SU-DHL-6 (cell line): ENCODE data around the gene C4orf46.

Experiments used
- H2AFZ ChIP-seq: fragments of 200-600 bp; sonication (generic); 2 replicates; pipeline ENCODE4 v1.6.1; 2014; ENCODE audit warnings: low read depth, mild to moderate bottlenecking, moderate library complexity, mixed read lengths, antibody characterized with exemption, low read length; ENCODE audit not compliant: severe bottlenecking
- H3F3A ChIP-seq: fragments of 200-600 bp; shearing (Covaris generic); 2 replicates; pipeline ENCODE4 v1.6.0; 2016; ENCODE audit warnings: antibody characterized with exemption, mild to moderate bottlenecking; ENCODE audit not compliant: insufficient read depth
- H3K27ac ChIP-seq: fragments of 200-600 bp; sonication (generic); 2 replicates; pipeline ENCODE4 v1.5.1; 2016; ENCODE audit warnings: low read depth, mild to moderate bottlenecking, low read length, moderate library complexity, mixed read lengths
- H3K27me3 ChIP-seq: fragments of 200-600 bp; sonication (generic), shearing (Covaris generic); 2 replicates; pipeline ENCODE4 v1.6.0; 2014; ENCODE audit warnings: mild to moderate bottlenecking, low read length
- H3K36me3 ChIP-seq: fragments of 200-600 bp; sonication (generic); 2 replicates; pipeline ENCODE4 v1.6.1; 2014; ENCODE audit warnings: mild to moderate bottlenecking, low read length, mixed read lengths
- H3K4me2 ChIP-seq: fragments of 300-600, 200-600 bp; shearing (Covaris generic), sonication (generic); 2 replicates; pipeline ENCODE4 v1.6.0; 2014; ENCODE audit warnings: low read length, low read depth, mild to moderate bottlenecking; ENCODE audit not compliant: poor library complexity, severe bottlenecking
- H3K4me3 ChIP-seq: fragments of 200-600 bp; sonication (generic); 2 replicates; pipeline ENCODE4 v1.5.1; 2014; ENCODE audit warnings: antibody characterized with exemption, low read length, mild to moderate bottlenecking, mixed read lengths; ENCODE audit not compliant: insufficient read depth, poor library complexity, severe bottlenecking
- H3K79me2 ChIP-seq: fragments of 200-600 bp; sonication (generic); 2 replicates; pipeline ENCODE4 v1.6.1; 2014; ENCODE audit warnings: mild to moderate bottlenecking, low read length, moderate library complexity; ENCODE audit not compliant: insufficient read depth
- H3K9ac ChIP-seq: fragments of 200-600 bp; sonication (generic); 2 replicates; pipeline ENCODE4 v1.7.0; 2014; ENCODE audit warnings: mild to moderate bottlenecking, low read length
- H3K9me2 ChIP-seq: fragments of 200-600 bp; sonication (generic); replicated peaks from 2 replicates; pipeline ENCODE4 v1.6.1; 2014; ENCODE audit warnings: low read length; ENCODE audit not compliant: insufficient read depth
- H3K9me3 ChIP-seq: fragments of 200-600 bp; sonication (generic); 2 replicates; pipeline ENCODE4 v1.6.1; 2014; ENCODE audit warnings: low read length, mixed read lengths; ENCODE audit not compliant: insufficient read depth
- H4K20me1 ChIP-seq: fragments of 200-600 bp; sonication (generic); 2 replicates; pipeline ENCODE4 v1.6.1; 2014; ENCODE audit warnings: low read depth, mild to moderate bottlenecking, antibody characterized with exemption, low read length, moderate library complexity, mixed read lengths
- CTCF ChIP-seq: fragments of 200-600 bp; sonication (generic); IDR thresholded peaks from one replicate; pipeline ENCODE4 v1.5.1; 2017; ENCODE audit warnings: antibody characterized with exemption, mild to moderate bottlenecking, low read length, moderate library complexity; ENCODE audit not compliant: insufficient read depth, poor library complexity, severe bottlenecking
- EZH2phosphoT487 ChIP-seq: fragments of 200-600 bp; sonication (generic), shearing (Covaris generic); conservative IDR thresholded peaks from 2 replicates; pipeline ENCODE4 v1.6.1; 2018; ENCODE audit warnings: mild to moderate bottlenecking, antibody characterized with exemption, low read length, moderate library complexity, mixed read lengths

The C4orf46 gene

GRCh38 chr4:158621729-158622128 lies 50.0 kb downstream of the C4orf46 start:
- Histone ChIP-seq H3K79me2 (no peaks in the 10 kb centered on the region), H3K9ac (no peak overlapping the region), H3F3A (no peaks in the 10 kb centered on the region), H3K4me2 (no peak overlapping the region), H3K9me2 (no peaks in the 10 kb centered on the region), H3K27me3 (no peaks in the 10 kb centered on the region), H3K9me3 (no peaks in the 10 kb centered on the region), H2AFZ (no peak overlapping the region), H4K20me1 (no peaks in the 10 kb centered on the region), H3K4me3 (no peak overlapping the region), H3K36me3 (no peaks in the 10 kb centered on the region), H3K27ac (no peak overlapping the region)
- no peak for TF ChIP-seq EZH2phosphoT487
- no peak for TF ChIP-seq CTCF

GRCh38 chr4:158617956-158618355 lies 53.7 kb downstream of the C4orf46 start:
- H3K4me3 ChIP-seq: no peak overlapping the region
- no peak overlapping the region for H3K4me2 ChIP-seq
- H3K36me3 ChIP-seq: no peaks in the 10 kb centered on the region
- H3K27ac ChIP-seq: no peak overlapping the region
- no peaks in the 10 kb centered on the region for H3K9me2 ChIP-seq
- TF ChIP-seq EZH2phosphoT487 (no peak), CTCF (no peak)
- no peaks in the 10 kb centered on the region for H3K79me2 ChIP-seq
- H3F3A ChIP-seq: no peaks in the 10 kb centered on the region
- no peaks in the 10 kb centered on the region for H3K27me3 ChIP-seq
- no peaks in the 10 kb centered on the region for H4K20me1 ChIP-seq
- no peaks in the 10 kb centered on the region for H3K9me3 ChIP-seq
- H3K9ac ChIP-seq: no peak overlapping the region
- H2AFZ ChIP-seq: no peak overlapping the region
